HCT116 (cell line): Measurements from ENCODE around the gene CENPP. TPM values are rescaled to one million over a fixed set of nuclear protein-coding genes. Genes with fewer than 3 reads are reported as not detected.
"Not testable (repeated sequence)": the region's sequence is repeated elsewhere in the genome, so short reads cannot be mapped to it uniquely, and the experiment has no call there.

Experiments
- ATAC-seq: fragments of 200-7000 bp; cut with Tn5 transposase; 2 replicates; pipeline ENCODE4 v1.9.1; 2020; ENCODE audit warnings: mild to moderate bottlenecking, moderate library complexity
- BruUV-seq: library from RNA; stranded (reverse); fragments of 400-500 nt; replicated peaks from 2 replicates; lab custom pipeline; 2021; lab: Mats Ljungman, UMichigan
- CTCF ChIA-PET: fragments of 300-600 bp; sonication (Branson Sonifier 250); formaldehyde crosslinking; loops from one replicate; lab custom pipeline; 2021; ENCODE audit warnings: antibody characterized with exemption; lab: Charles Lee
- POLR2A ChIA-PET: fragments of 300-600, 350-600 bp; sonication (Branson Sonifier 250); formaldehyde crosslinking; loops from one replicate; lab custom pipeline; 2021; ENCODE audit warnings: antibody characterized with exemption; lab: Charles Lee
- RAD21 ChIA-PET, 2 experiments: fragments of 300-600 bp; sonication (Branson Sonifier 250); formaldehyde crosslinking; loops; one replicate each; lab custom pipeline; 2023; ENCODE audit warnings: low total read pairs in 2 of 2; ENCODE audit not compliant: uncharacterized antibody in 2 of 2, unreplicated experiment in 2 of 2, low non-redundant PET in 1 of 2; lab: Charles Lee
- DNase-seq: peaks from one replicate; pipeline ENCODE4 v3.0.0-alpha.2; 2010; ENCODE audit warnings: low read depth, low spot score
- H2AFZ ChIP-seq: fragments of 200-600 bp; shearing (Covaris generic), sonication (generic); 2 replicates; pipeline ENCODE4 v1.6.1; 2017; ENCODE audit warnings: low read depth, mixed run types, mixed read lengths, antibody characterized with exemption, low read length; ENCODE audit not compliant: poor library complexity, severe bottlenecking
- H3K27ac ChIP-seq: 2 replicates; pipeline ENCODE4 v1.5.1; 2012; ENCODE audit warnings: low read depth, low read length
- H3K27me3 ChIP-seq: fragments of 200-600 bp; sonication (generic); 2 replicates; pipeline ENCODE4 v1.6.1; 2016; ENCODE audit warnings: mixed run types, low read length, mixed read lengths; ENCODE audit not compliant: insufficient read depth
- H3K36me3 ChIP-seq, 2 experiments: fragments of 200-500 bp in 1 of 2; fragments of 200-600 bp in 1 of 2; sonication (Bioruptor generic) in 1 of 2; sonication (generic) in 1 of 2; 2 replicates each; pipeline versions ENCODE4 v1.5.1 to v1.6.1; 2014 to 2016; ENCODE audit warnings: low read length in 2 of 2, inconsistent platforms in 1 of 2, mixed read lengths in 1 of 2, mixed run types in 1 of 2; ENCODE audit not compliant: insufficient read depth in 2 of 2, control insufficient read depth in 1 of 2
- H3K4me1 ChIP-seq, 2 experiments: fragments of 200-600 bp in 1 of 2; sonication (generic) in 1 of 2; 2 replicates each; pipeline versions ENCODE4 v1.5.1 to v1.6.1; 2012 to 2017; ENCODE audit warnings: low read length in 2 of 2, inconsistent platforms in 1 of 2, mild to moderate bottlenecking in 1 of 2, mixed read lengths in 1 of 2, mixed run types in 1 of 2, moderate library complexity in 1 of 2; ENCODE audit not compliant: insufficient read depth in 2 of 2, control insufficient read depth in 1 of 2
- H3K4me2 ChIP-seq: fragments of 200-600 bp; sonication (generic); 2 replicates; pipeline ENCODE4 v1.6.1; 2017; ENCODE audit warnings: mixed run types, low read length, mixed read lengths
- H3K4me3 ChIP-seq, 2 experiments: fragments of 200-600 bp in 1 of 2; sonication (generic) in 1 of 2; replicated peaks in 1 of 2; 2 replicates each; pipeline ENCODE4 v1.5.1; 2011 to 2016; ENCODE audit warnings: low read length in 2 of 2, control low read depth in 1 of 2, low read depth in 1 of 2, mild to moderate bottlenecking in 1 of 2, mixed read lengths in 1 of 2, mixed run types in 1 of 2
- H3K79me2 ChIP-seq: fragments of 200-600 bp; sonication (generic); 2 replicates; pipeline ENCODE4 v1.6.1; 2017; ENCODE audit warnings: mild to moderate bottlenecking, mixed run types, low read length, moderate library complexity, mixed read lengths; ENCODE audit not compliant: insufficient read depth
- H3K9ac ChIP-seq: fragments of 200-600 bp; sonication (generic); 2 replicates; pipeline ENCODE4 v1.6.1; 2016; ENCODE audit warnings: low read length, mixed read lengths
- H3K9me2 ChIP-seq: fragments of 200-600 bp; sonication (generic), shearing (Covaris generic); 2 replicates; pipeline ENCODE4 v1.6.1; 2017; ENCODE audit warnings: mixed run types, mild to moderate bottlenecking, moderate library complexity; ENCODE audit not compliant: insufficient read depth
- H3K9me3 ChIP-seq, 2 experiments: fragments of 200-500 bp in 1 of 2; fragments of 200-600 bp in 1 of 2; sonication (Bioruptor generic) in 1 of 2; sonication (generic) in 1 of 2; 2 replicates each; pipeline ENCODE4 v1.6.1; 2014 to 2017; ENCODE audit warnings: low read length in 2 of 2, mixed read lengths in 2 of 2, inconsistent platforms in 1 of 2, low read depth in 1 of 2, mild to moderate bottlenecking in 1 of 2, mixed run types in 1 of 2, moderate library complexity in 1 of 2; ENCODE audit not compliant: control insufficient read depth in 1 of 2, insufficient read depth in 1 of 2
- H4K20me1 ChIP-seq: fragments of 200-600 bp; sonication (generic), shearing (Covaris generic); 2 replicates; pipeline ENCODE4 v1.6.1; 2017; ENCODE audit warnings: mixed run types, mild to moderate bottlenecking, moderate library complexity; ENCODE audit not compliant: insufficient read depth
- CBX3 ChIP-seq: IDR thresholded peaks from 2 replicates; pipeline ENCODE4 v1.6.1; 2012; ENCODE audit warnings: low read depth
- CEBPB ChIP-seq: IDR thresholded peaks from 2 replicates; pipeline ENCODE4 v1.6.1; 2012; ENCODE audit warnings: low read depth
- EGR1 ChIP-seq: IDR thresholded peaks from 2 replicates; pipeline ENCODE4 v1.6.1; 2012; ENCODE audit warnings: low read depth
- ELF1 ChIP-seq: IDR thresholded peaks from 2 replicates; pipeline ENCODE4 v1.6.1; 2012; ENCODE audit warnings: low read depth, borderline replicate concordance
- EZH2 ChIP-seq: fragments of 200-600 bp; sonication (generic); IDR thresholded peaks from 2 replicates; pipeline ENCODE4 v1.6.1; 2017; ENCODE audit warnings: antibody characterized with exemption, mixed run types
- EZH2phosphoT487 ChIP-seq: fragments of 200-600 bp; IDR thresholded peaks from 2 replicates; pipeline ENCODE4 v1.6.1; 2018; ENCODE audit warnings: antibody characterized with exemption, borderline replicate concordance
- FOSL1 ChIP-seq: IDR thresholded peaks from 2 replicates; pipeline ENCODE4 v1.6.1; 2012; ENCODE audit warnings: low read depth
- JUND ChIP-seq: IDR thresholded peaks from 2 replicates; pipeline ENCODE4 v1.6.1; 2012
- POLR2AphosphoS5 ChIP-seq: IDR thresholded peaks from 2 replicates; pipeline ENCODE4 v1.6.1; 2011; ENCODE audit warnings: mild to moderate bottlenecking, low read depth, low read length, moderate library complexity
- REST ChIP-seq: IDR thresholded peaks from 2 replicates; pipeline ENCODE4 v1.6.1; 2012; ENCODE audit warnings: low read depth
- SRF ChIP-seq: IDR thresholded peaks from 2 replicates; pipeline ENCODE4 v1.6.1; 2012; ENCODE audit warnings: low read depth
- TCF7L2 ChIP-seq: IDR thresholded peaks from 2 replicates; pipeline ENCODE4 v1.7.0; 2011; ENCODE audit warnings: borderline replicate concordance, inconsistent platforms; ENCODE audit not compliant: insufficient read depth, insufficient read length; ENCODE audit errors: extremely low read depth
- YY1 ChIP-seq: IDR thresholded peaks from 2 replicates; pipeline ENCODE4 v1.6.1; 2011; ENCODE audit warnings: low read length, low read depth, moderate library complexity, mild to moderate bottlenecking; ENCODE audit not compliant: insufficient replicate concordance; ENCODE audit errors: extremely low read depth
- ZFX ChIP-seq: fragments of 450-650 bp; IDR thresholded peaks from 2 replicates; pipeline ENCODE4 v1.6.1; 2017
- ZNF274 ChIP-seq: fragments of 200-500 bp; sonication (Bioruptor generic); IDR thresholded peaks from 2 replicates; pipeline ENCODE4 v1.6.1; 2014; ENCODE audit warnings: mild to moderate bottlenecking, low read depth, low read length, inconsistent platforms
- intact Hi-C: fragments of 100-400 bp; cut with micrococcal nuclease; formaldehyde crosslinking; loops from 2 replicates; pipeline ENCODE4 v1.10.0; 2022
- total RNA-seq: library from RNA; stranded (reverse); gene quantifications from one replicate; pipeline ENCODE4 v1.2.1, GENCODE V29; 2021; ENCODE audit not compliant: unreplicated experiment
- TF ChIP-seq, protein P1 (sequence below), 3 experiments: fragments of 200-600 bp in 1 of 3; sonication (generic) in 1 of 3; IDR thresholded peaks in 2 of 3; conservative IDR thresholded peaks in 1 of 3; 2 replicates each; pipeline ENCODE4 v1.5.1; 2012 to 2017; ENCODE audit warnings: low read depth in 2 of 3, low read length in 2 of 3, antibody characterized with exemption in 1 of 3, borderline replicate concordance in 1 of 3, control low read depth in 1 of 3, mild to moderate bottlenecking in 1 of 3, mixed read lengths in 1 of 3, mixed run types in 1 of 3, moderate library complexity in 1 of 3; ENCODE audit not compliant: insufficient read depth in 1 of 3
- TF ChIP-seq, protein P2 (sequence below): IDR thresholded peaks from 2 replicates; pipeline ENCODE4 v1.6.1; 2012

The CENPP gene
- total RNA-seq, 1 experiment from 2014 or later: 7.0 TPM

- H3K27me3 ChIP-seq, RAD21 ChIA-PET, H3K36me3 ChIP-seq, H4K20me1 ChIP-seq, BruUV-seq, H3K9me2 ChIP-seq, ATAC-seq, H3K79me2 ChIP-seq, H3K27ac ChIP-seq, H3K9ac ChIP-seq, H3K4me2 ChIP-seq, POLR2A ChIA-PET, DNase-seq, H3K4me3 ChIP-seq, CTCF ChIA-PET, intact Hi-C loops, H3K4me1 ChIP-seq, H2AFZ ChIP-seq, H3K9me3 ChIP-seq: not testable (repeated sequence)
Measured at GRCh38 chr9:92411157-92411556, 85.4 kb downstream of the CENPP start.

DNA sequence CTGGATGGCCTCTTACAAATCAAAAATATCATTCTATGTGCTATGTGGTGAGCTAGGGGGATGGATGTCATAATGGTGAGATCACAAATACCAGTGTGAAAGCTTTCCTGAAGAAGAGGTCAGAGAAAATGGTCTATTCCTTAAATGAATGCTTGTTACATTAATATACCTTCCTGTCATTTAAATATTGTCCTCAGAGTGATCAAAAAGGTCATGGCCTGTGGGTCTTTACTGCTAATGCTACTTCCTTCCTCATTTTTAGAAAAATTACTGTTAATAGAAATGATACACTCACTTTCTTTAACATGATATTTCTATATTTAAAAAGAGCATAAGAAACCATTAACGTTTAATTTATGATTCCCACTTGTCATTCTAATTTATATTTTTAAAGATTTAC is 88.8 kb downstream of the CENPP start:
- Histone ChIP-seq H4K20me1 (no peaks in the 10 kb centered on the region), H3K79me2 (no peaks in the 10 kb centered on the region), H3K9me3 (no peaks in the 10 kb centered on the region), H2AFZ (no peak overlapping the region), H3K4me2 (no peak overlapping the region), H3K36me3 (no peaks in the 10 kb centered on the region), H3K27ac (no peak overlapping the region), H3K4me1 (no peaks in the 10 kb centered on the region), H3K9me2 (no peaks in the 10 kb centered on the region), H3K9ac (no peak overlapping the region), H3K4me3 (no peak overlapping the region), H3K27me3 (no peaks in the 10 kb centered on the region)
- POLR2A ChIA-PET: no interaction called here
- intact Hi-C loops: no loop called here
- BruUV-seq: no TSS peak
- DNase-seq: no peak
- CTCF ChIA-PET: no interaction called here
- ATAC-seq: no peak
- RAD21 ChIA-PET: no interaction called here
- TF ChIP-seq EZH2: no peak
- TF ChIP-seq ZNF274: no peak
- no peak for TF ChIP-seq CEBPB
- TF ChIP-seq ELF1: no peak
- no peak for TF ChIP-seq EGR1
- TF ChIP-seq SRF: no peak
- TF ChIP-seq YY1: no peak
- no peak for TF ChIP-seq POLR2AphosphoS5
- TF ChIP-seq REST: no peak
- TF ChIP-seq, protein P1, sequence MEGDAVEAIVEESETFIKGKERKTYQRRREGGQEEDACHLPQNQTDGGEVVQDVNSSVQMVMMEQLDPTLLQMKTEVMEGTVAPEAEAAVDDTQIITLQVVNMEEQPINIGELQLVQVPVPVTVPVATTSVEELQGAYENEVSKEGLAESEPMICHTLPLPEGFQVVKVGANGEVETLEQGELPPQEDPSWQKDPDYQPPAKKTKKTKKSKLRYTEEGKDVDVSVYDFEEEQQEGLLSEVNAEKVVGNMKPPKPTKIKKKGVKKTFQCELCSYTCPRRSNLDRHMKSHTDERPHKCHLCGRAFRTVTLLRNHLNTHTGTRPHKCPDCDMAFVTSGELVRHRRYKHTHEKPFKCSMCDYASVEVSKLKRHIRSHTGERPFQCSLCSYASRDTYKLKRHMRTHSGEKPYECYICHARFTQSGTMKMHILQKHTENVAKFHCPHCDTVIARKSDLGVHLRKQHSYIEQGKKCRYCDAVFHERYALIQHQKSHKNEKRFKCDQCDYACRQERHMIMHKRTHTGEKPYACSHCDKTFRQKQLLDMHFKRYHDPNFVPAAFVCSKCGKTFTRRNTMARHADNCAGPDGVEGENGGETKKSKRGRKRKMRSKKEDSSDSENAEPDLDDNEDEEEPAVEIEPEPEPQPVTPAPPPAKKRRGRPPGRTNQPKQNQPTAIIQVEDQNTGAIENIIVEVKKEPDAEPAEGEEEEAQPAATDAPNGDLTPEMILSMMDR (IDR thresholded peaks at IDR 0.05 in 2 of 3, conservative IDR thresholded peaks at IDR 0.05 in 1 of 3; ENCODE audit: borderline replicate concordance in 1 of 3, insufficient read depth in 1 of 3, low read depth in 2 of 3, low read length in 2 of 3): no peak
- TF ChIP-seq, protein P2, sequence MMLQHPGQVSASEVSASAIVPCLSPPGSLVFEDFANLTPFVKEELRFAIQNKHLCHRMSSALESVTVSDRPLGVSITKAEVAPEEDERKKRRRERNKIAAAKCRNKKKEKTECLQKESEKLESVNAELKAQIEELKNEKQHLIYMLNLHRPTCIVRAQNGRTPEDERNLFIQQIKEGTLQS: no peak
- no peak for TF ChIP-seq ZFX
- TF ChIP-seq TCF7L2: no peak
- no peak for TF ChIP-seq JUND
- no peak for TF ChIP-seq CBX3
- TF ChIP-seq FOSL1: no peak
- TF ChIP-seq EZH2phosphoT487: no peak
